HG03159 (cell line): ENCODE measurements around the gene ADAT3.
"Not testable (repeated sequence)": the region's sequence is repeated elsewhere in the genome, so short reads cannot be mapped to it uniquely, and the experiment has no call there.

Experiments used
- ATAC-seq: cut with Tn5 transposase; IDR thresholded peaks from one replicate; pipeline ENCODE4 v1.9.1; 2021; ENCODE audit warnings: mild to moderate bottlenecking, moderate library complexity; ENCODE audit not compliant: unreplicated experiment

Gene ADAT3

GRCh38 chr19:1866693-1867348, 38.4 kb upstream of the ADAT3 start:
- ATAC-seq = no peak

DNA sequence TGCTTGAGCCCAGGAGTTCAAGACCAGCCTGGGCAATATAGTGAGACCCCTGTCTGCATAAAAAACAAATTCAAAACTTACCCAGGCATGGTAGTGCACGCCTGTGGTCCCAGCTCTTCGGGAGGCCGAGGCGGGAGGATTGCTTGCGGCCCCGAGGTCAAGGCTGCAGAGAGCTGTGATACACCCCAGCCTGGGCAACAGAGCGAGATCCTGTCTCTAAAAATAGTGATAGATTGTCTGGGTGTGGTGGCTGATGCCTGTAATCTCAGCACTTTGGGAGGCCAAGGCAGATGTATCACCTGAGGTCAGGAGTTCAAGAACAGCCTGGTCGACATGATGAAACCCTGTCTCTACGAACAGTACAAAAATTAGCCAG, 37.9 kb upstream of the ADAT3 start:
- ATAC-seq = no peak

DNA sequence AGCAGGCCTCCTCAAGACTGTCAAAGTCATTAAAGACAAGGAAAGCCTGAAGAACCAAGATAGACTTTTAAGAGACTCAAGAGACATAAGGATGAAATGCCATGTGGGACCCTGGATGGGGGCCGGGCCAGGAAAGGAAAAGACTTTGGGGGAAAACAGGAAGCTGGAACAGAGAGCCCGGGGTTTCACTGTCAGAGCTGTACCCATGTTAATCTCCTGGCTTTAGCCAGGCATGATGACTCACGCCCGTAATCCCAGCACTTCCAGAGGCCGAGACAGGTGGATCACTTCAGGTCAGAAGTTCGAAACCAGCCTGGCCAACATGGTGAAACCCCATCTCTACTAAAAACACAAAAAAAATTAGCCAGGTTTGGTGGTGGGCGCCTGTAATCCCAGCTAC, 36.2 kb upstream of the ADAT3 start:
- no peak for ATAC-seq

- no peak for ATAC-seq
Measured at GRCh38 chr19:1871140-1871597, 34.0 kb upstream of the ADAT3 start.

DNA sequence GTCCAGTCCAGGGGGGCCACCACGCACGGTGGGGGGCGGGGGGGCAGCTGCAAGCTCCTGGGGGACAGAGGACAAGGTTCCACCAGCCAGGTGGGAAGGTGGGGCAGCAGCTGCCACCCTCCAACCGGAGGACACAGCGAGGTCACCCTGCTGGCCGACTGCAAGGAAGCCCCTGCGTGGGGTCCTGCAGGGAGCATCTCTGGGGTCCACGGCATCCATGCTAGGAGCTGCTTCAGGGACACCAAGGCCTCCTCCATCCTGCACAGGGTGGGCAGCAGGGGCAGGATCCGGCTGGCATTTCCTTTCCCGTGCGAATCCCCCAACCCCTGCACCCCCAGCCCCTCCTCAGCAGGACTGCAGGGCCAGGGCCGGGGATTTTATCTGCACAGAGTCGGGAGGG, 33.6 kb upstream of the ADAT3 start:
- no peak for ATAC-seq

DNA sequence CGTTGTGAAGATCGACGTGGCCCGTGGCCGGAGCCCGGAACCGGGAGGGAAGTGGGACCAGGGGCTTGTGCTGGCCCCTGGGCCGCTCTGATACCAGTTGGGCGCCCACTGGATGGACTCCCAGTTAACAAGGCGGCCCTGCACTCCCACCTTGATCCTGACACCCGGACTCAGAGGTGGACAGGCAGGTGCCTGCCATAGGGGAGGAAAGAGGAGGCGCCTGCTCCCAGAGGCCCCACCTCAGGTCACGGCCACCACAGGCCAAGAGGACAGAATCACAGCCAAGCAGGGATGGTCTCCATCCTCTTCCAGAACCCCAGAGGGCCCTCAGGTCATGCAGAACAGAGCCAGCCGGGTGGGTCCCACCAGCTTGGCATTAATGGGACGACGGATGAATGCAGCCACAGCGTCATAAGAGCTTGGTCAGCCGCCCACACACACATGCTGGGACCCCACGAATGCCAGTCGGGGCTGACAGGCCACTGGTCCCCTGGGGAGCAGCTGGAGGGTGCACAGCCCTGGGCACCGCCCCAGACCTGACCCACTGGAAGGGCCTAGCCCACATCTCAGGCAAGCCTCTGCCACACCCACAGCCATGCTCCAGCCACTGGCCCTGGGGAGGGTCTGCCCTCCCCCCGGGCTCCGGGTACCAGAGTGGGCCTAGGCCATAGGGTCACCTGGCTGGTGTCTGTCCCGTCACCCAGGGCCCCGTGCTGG, 32.2 kb upstream of the ADAT3 start:
- ATAC-seq = no peak

DNA sequence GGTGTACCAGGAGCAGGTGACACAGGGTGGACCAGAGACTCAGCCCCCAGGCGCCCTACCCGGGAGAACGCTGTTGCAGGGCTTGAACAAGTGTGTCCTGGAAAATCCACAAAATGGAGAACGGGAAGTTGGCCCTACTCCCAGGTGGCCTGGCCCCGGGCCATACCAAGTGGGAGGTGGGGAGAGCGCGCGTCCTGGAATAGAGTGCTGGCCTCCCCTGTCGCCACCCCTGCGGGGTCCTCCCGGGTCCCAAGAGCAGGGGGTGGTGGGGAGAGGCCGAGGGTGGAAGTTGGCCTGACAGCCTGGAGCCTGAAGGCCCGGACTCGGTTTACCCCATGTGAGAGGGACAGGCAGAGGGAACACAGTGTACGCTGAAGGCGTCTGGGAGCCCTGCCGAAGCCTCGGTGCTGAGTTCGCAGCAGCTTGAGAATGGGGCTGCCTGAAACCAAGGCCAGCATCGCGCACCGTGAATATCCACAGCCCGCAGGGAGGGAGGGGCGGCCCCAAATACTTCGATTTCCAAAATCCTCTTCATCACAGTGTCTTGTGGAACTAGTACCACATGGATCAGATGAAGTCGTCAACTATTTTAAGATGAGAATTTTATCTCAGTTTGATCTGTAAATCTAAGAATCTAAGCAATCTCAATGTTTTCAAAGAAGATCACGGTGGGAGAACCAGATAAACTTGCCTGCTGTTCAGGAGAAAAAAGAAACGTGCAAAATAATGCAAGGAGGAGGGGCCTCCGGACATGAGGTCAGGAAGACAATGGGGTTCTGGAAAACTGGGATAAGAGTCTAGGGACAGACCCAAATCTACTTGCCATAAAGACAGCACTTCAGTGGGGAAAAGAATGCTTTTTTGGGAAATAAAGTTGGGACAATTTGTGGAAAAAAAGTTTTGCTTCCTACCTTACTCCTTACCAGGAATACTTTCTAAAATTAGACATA, 31.4 kb upstream of the ADAT3 start:
- no peak for ATAC-seq

DNA sequence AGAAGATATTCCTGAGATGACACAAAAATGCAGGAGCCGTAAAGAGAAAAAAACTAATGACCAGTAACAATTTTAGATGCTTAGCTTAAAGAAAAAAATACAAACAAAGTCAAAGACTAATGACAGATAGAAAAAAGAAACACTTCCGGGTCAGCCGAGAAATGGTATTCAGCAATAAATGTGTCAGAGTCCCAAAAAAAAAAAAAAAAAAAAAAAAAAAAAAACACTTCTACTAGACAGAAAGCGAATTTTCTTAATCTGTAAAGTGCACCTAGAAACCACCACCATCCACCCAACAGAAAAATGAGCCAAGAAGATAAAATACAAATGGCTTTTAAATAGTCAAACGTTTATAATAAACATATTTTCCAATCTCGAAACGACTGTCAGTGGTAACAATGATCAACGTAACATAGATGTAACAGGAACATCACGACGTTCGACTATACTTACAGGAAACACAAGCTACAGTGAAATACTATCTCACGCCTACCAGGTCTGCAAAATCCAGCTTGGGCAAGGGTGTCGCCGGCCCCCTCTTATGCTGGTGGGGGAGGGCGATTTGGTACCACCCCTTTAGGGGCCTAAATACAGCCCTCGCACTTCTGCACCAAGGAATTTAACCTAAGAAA, 30.5 kb upstream of the ADAT3 start:
- ATAC-seq = no peak

- ATAC-seq = not testable (repeated sequence)
Measured at GRCh38 chr19:1875265-1875645, 29.9 kb upstream of the ADAT3 start.

- peak; percentile 83 for ATAC-seq
Measured at GRCh38 chr19:1875646-1876495, 29.3 kb upstream of the ADAT3 start.

- not testable (repeated sequence) for ATAC-seq
Measured at GRCh38 chr19:1876496-1877279, 28.5 kb upstream of the ADAT3 start.

GRCh38 chr19:1877280-1877660, 27.9 kb upstream of the ADAT3 start:
- ATAC-seq = not testable (repeated sequence)

DNA sequence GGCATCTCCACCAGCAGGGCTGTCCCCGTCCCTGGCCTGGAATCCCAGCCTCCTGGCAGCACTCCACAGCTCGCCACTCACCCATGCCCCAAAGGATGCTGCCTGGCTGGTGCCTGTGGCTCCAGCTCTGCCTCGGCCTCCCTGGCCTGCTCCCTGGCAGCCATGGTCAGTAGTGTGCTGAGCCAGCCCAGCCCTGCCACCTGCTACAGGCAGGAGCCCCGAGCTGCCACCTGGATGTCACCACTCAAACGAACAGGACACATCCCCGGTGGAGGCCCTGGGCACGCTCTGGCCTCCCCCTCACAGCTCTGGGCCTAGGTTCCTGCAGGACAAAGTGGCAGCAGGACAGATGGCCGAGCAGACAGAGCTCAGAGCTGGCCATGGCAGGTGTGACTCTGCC, 26.6 kb upstream of the ADAT3 start:
- ATAC-seq = not testable (repeated sequence)

DNA sequence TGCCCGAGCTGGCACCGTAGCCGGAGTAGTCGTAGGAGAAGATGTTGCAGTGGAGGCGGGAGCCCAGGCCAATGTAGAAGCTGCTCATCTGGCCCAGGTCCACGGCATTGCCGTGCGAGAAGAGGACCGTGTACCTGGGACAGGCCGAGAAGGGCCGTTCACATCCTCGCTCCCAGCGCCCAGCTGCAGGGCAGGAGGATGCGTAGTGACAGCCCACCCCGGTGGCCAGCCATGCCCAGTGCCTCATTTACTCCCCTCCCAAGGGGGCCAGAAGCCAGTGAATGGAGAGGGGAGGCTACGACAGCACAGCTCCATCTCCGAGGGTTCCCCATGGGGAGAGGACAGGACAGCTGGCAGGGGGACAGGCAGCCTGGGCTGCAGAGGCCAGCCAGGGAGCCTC, 25.2 kb upstream of the ADAT3 start:
- ATAC-seq = not testable (repeated sequence)

GRCh38 chr19:1880611-1881392, 24.4 kb upstream of the ADAT3 start:
- ATAC-seq = no peak

DNA sequence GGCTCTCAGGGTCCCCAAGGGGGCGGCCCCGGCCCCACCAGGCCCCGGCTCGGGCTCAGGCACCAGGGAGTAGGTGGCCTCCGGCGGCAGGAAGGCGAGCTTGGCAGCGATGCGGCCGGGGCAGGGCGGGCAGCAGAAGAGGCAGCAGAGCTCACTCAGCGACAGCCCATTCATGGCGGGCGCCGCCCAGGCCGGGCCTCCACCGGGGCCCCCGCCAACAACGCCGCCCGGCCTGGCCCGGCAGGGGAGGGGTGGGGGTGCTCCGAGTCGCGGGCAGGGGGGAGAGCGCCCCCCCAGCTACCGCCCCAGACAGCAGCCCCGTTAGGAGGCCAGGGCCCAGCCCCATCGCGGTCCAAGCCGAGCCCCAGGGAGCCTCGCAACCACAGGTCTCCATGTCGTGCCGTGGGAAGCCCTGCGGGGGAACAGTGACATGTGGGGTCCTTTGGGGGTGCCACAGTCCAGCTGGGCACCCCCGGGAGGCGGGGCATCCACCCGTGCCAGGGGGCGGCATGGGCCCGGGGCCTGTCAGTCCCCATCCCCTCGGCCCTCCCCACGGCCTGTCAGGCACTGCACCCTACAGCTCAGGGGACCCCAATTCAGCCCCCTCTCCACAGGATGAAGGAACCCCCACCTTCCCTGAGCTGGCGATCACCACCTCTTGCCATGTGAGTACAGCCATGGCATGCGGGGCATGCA, 23.7 kb upstream of the ADAT3 start:
- not testable (repeated sequence) for ATAC-seq

GRCh38 chr19:1882089-1882785, 23.0 kb upstream of the ADAT3 start:
- ATAC-seq = no peak
